Loucy (cell line): Measurements from ENCODE around the gene SRSF3.

ENCODE experiments used
- EZH2phosphoT487 ChIP-seq: fragments of 200-600 bp; IDR thresholded peaks from 2 replicates; pipeline ENCODE4 v1.6.1; 2018; ENCODE audit warnings: antibody characterized with exemption, mild to moderate bottlenecking, moderate library complexity, borderline replicate concordance
- TF ChIP-seq, protein P1 (sequence below): fragments of 200-600 bp; sonication (generic); conservative IDR thresholded peaks from 2 replicates; pipeline ENCODE4 v1.5.1; 2014; ENCODE audit warnings: mild to moderate bottlenecking, antibody characterized with exemption, low read length

DNA sequence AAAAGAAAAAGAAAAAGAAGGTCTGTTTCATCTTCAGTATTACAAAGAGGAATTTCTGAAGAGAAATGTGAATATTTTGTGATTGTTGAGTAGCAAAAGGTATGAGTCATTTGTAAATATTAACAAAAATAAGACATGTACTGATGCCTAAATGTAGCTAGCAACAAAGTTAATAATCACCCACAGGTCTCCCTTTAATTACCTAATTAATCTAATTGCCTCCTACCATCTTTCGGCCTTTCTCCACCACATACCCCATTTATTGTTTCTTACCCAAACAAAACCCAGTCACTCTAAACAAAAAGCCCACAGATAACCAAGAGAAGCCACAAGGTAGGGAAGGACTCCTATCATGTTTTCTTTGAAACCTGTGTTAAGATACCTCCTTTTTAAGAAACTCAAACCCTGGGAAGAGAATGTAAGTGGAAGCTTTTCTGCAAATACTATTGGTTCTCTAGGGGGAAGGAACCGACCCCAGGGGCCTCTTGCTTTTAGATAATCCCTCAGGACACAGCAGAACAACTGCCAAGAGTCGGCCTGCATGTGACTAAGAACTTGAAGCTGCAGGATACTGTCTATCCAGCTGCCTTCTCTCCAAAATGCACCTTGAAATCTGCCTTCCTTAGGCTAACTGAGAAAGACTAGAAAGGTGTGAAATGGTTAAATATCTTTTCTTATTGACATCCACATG, 30.8 kb upstream of the SRSF3 start:
- TF ChIP-seq, protein P1, sequence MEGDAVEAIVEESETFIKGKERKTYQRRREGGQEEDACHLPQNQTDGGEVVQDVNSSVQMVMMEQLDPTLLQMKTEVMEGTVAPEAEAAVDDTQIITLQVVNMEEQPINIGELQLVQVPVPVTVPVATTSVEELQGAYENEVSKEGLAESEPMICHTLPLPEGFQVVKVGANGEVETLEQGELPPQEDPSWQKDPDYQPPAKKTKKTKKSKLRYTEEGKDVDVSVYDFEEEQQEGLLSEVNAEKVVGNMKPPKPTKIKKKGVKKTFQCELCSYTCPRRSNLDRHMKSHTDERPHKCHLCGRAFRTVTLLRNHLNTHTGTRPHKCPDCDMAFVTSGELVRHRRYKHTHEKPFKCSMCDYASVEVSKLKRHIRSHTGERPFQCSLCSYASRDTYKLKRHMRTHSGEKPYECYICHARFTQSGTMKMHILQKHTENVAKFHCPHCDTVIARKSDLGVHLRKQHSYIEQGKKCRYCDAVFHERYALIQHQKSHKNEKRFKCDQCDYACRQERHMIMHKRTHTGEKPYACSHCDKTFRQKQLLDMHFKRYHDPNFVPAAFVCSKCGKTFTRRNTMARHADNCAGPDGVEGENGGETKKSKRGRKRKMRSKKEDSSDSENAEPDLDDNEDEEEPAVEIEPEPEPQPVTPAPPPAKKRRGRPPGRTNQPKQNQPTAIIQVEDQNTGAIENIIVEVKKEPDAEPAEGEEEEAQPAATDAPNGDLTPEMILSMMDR = no peak
- no peak for TF ChIP-seq EZH2phosphoT487
